Retinal pigment epithelial cell (primary cell): Measurements from ENCODE around the gene TRAF2.

Experiments
- DNase-seq: peaks from one replicate; pipeline ENCODE4 v3.0.0-alpha.2; 2010; ENCODE audit warnings: low read depth
- H3K4me3 ChIP-seq: 2 replicates; pipeline ENCODE4 v1.5.1; 2011; ENCODE audit warnings: mild to moderate bottlenecking, low read length, control low read depth, moderate library complexity
- TF ChIP-seq, protein P1 (sequence below): conservative IDR thresholded peaks from 2 replicates; pipeline ENCODE4 v1.5.1; 2011; ENCODE audit warnings: low read depth, low read length, control low read depth, inconsistent platforms

TRAF2 gene

GRCh38 chr9:136931611-136932130, 45.4 kb downstream of the TRAF2 start:
- no peak overlapping the region for H3K4me3 ChIP-seq
- no peak for DNase-seq
- TF ChIP-seq, protein P1, sequence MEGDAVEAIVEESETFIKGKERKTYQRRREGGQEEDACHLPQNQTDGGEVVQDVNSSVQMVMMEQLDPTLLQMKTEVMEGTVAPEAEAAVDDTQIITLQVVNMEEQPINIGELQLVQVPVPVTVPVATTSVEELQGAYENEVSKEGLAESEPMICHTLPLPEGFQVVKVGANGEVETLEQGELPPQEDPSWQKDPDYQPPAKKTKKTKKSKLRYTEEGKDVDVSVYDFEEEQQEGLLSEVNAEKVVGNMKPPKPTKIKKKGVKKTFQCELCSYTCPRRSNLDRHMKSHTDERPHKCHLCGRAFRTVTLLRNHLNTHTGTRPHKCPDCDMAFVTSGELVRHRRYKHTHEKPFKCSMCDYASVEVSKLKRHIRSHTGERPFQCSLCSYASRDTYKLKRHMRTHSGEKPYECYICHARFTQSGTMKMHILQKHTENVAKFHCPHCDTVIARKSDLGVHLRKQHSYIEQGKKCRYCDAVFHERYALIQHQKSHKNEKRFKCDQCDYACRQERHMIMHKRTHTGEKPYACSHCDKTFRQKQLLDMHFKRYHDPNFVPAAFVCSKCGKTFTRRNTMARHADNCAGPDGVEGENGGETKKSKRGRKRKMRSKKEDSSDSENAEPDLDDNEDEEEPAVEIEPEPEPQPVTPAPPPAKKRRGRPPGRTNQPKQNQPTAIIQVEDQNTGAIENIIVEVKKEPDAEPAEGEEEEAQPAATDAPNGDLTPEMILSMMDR = no peak

- no peak for DNase-seq
- H3K4me3 ChIP-seq = no peak overlapping the region
- TF ChIP-seq, protein P1 = no peak
These were observed 48.0 kb downstream of the TRAF2 start for GRCh38 chr9:136934277-136934676.

- no peak overlapping the region for H3K4me3 ChIP-seq
- TF ChIP-seq, protein P1 = no peak
- DNase-seq = no peak
These were observed 49.3 kb downstream of the TRAF2 start for GRCh38 chr9:136935651-136936050.

DNA sequence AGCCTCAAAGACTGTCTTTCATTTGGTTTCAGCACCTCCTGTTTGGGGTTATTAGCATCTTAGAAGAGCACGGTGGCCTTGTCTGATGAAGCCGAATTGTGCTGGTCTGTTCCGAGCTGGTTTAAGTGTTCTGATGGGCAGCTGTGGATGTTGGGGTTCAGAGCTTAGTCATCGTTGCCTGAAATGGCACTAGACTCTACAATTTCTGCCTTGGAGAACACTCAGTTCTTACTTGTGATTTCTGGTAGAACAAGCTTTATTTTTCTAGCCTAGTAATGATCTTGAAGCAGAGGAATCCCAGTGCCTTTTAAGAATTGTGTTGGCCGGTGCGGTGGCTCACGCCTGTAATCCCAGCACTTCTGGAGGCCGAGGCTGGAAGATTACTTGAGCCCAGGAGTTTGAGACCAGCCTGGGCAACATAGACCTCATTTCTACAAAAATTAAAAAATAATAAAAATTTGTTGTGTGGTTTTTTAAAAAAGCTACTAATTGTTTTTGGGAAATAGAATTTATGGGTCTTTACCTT, 50.4 kb downstream of the TRAF2 start:
- DNase-seq = no peak
- H3K4me3 ChIP-seq = no peak overlapping the region
- TF ChIP-seq, protein P1 = no peak

- H3K4me3 ChIP-seq = no peak overlapping the region
- TF ChIP-seq, protein P1 = no peak
These were observed 51.1 kb downstream of the TRAF2 start for GRCh38 chr9:136937186-136938001.

GRCh38 chr9:136939431-136939995, 53.2 kb downstream of the TRAF2 start:
- H3K4me3 ChIP-seq = no peak overlapping the region
- TF ChIP-seq, protein P1 = no peak
- no peak for DNase-seq

More at GRCh38 chr9:136937186-136938001, 51.1 kb downstream of the TRAF2 start:
- DNase-seq = no peak
